HepG2 (cell line): ENCODE data around the gene VEGFC. TPM values are rescaled to one million over a fixed set of nuclear protein-coding genes. Genes with fewer than 3 reads are reported as not detected.

Experiments
- ATAC-seq: fragments of 200-7000 bp; cut with Tn5 transposase; 3 replicates; pipeline ENCODE4 v1.9.1; 2020; ENCODE audit warnings: mild to moderate bottlenecking, moderate library complexity
- BruUV-seq: library from RNA; stranded (reverse); fragments of 400-500 nt; replicated peaks from 2 replicates; lab custom pipeline; 2021; lab: Mats Ljungman, UMichigan
- CTCF ChIA-PET: fragments of 300-600 bp; formaldehyde crosslinking; extraction: SDS; loops from one replicate; lab custom pipeline; 2021; ENCODE audit warnings: low total read pairs, inconsistent platforms, low intra/inter-chr PET ratio; lab: Yijun Ruan, JAX
- POLR2A ChIA-PET: fragments of 350-600 bp; sonication (Branson Sonifier 250); formaldehyde crosslinking; loops from one replicate; lab custom pipeline; 2020; ENCODE audit warnings: antibody characterized with exemption, inconsistent platforms; lab: Yijun Ruan, JAX
- DNase-seq: peaks from one replicate; pipeline ENCODE4 v3.0.0-alpha.2; 2015; ENCODE audit warnings: low spot score
- FAIRE-seq: peaks from 3 replicates; lab custom pipeline; 2011; peaks lifted over from hg19 to GRCh38; lab: Jason Lieb, UNC
- H2AFZ ChIP-seq: one replicate; pipeline ENCODE4 v1.6.1; 2011; ENCODE audit warnings: low read length, inconsistent platforms
- H3K27ac ChIP-seq: fragments of 300-600 bp; 3 replicates; pipeline ENCODE4 v1.8.0; 2011; ENCODE audit warnings: mixed run types, mild to moderate bottlenecking, mixed read lengths, low read length, inconsistent platforms; ENCODE audit not compliant: insufficient read depth; ENCODE audit errors: extremely low read length
- H3K27me3 ChIP-seq, 2 experiments: fragments of 200-600 bp in 1 of 2; 2 replicates in 1 of 2; 3 replicates in 1 of 2; pipeline versions ENCODE4 v1.6.0 to v1.8.0; 2011; ENCODE audit warnings: low read length in 2 of 2, mild to moderate bottlenecking in 2 of 2, moderate library complexity in 2 of 2, inconsistent platforms in 1 of 2; ENCODE audit not compliant: insufficient read depth in 2 of 2, control insufficient read depth in 1 of 2
- H3K36me3 ChIP-seq, 2 experiments: fragments of 200-600 bp in 1 of 2; replicated peaks in 1 of 2; 2 replicates in 1 of 2; 3 replicates in 1 of 2; pipeline versions ENCODE4 v1.5.1 to v1.8.0; 2011; ENCODE audit warnings: low read length in 2 of 2, inconsistent platforms in 1 of 2; ENCODE audit not compliant: insufficient read depth in 2 of 2, control insufficient read depth in 1 of 2
- H3K4me1 ChIP-seq: 2 replicates; pipeline ENCODE4 v1.5.1; 2012; ENCODE audit warnings: low read length, inconsistent platforms; ENCODE audit not compliant: insufficient read depth
- H3K4me2 ChIP-seq: 2 replicates; pipeline ENCODE4 v1.6.0; 2011; ENCODE audit warnings: low read depth, low read length, inconsistent platforms
- H3K4me3 ChIP-seq, 3 experiments: fragments of 200-600 bp in 1 of 3; sonication (generic), shearing (Covaris generic) in 1 of 3; replicated peaks in 1 of 3; 2 replicates each; pipeline ENCODE4 v1.5.1; 2011 to 2016; ENCODE audit warnings: low read length in 3 of 3, inconsistent platforms in 2 of 3, low read depth in 2 of 3, mild to moderate bottlenecking in 2 of 3, control low read depth in 1 of 3, mixed read lengths in 1 of 3; ENCODE audit not compliant: insufficient read depth in 1 of 3
- H3K79me2 ChIP-seq: one replicate; pipeline ENCODE4 v1.6.1; 2011; ENCODE audit warnings: low read length, inconsistent platforms; ENCODE audit not compliant: insufficient read depth
- H3K9ac ChIP-seq: 2 replicates; pipeline ENCODE4 v1.6.0; 2011; ENCODE audit warnings: mild to moderate bottlenecking, low read depth, low read length, inconsistent platforms; ENCODE audit not compliant: insufficient read depth
- H3K9me3 ChIP-seq: 2 replicates; pipeline ENCODE4 v1.5.1; 2012; ENCODE audit warnings: mild to moderate bottlenecking, low read length
- H4K20me1 ChIP-seq: 2 replicates; pipeline ENCODE4 v1.6.0; 2011; ENCODE audit warnings: inconsistent platforms, mild to moderate bottlenecking, low read length, moderate library complexity; ENCODE audit not compliant: insufficient read depth
- BRD4 ChIP-seq: sonication (generic); formaldehyde crosslinking; IDR thresholded peaks from 2 replicates; pipeline ENCODE4 v1.4.0; 2020; ENCODE audit warnings: missing genetic modification reagents
- FOXP4 ChIP-seq: sonication (generic); formaldehyde crosslinking; IDR thresholded peaks from 2 replicates; pipeline ENCODE4 v1.4.0; 2020; ENCODE audit warnings: missing genetic modification reagents
- GZF1 ChIP-seq: sonication (generic); formaldehyde crosslinking; IDR thresholded peaks from 2 replicates; pipeline ENCODE4 v1.5.1; 2020; ENCODE audit warnings: mild to moderate bottlenecking, missing genetic modification reagents
- MAFK ChIP-seq, 2 experiments: IDR thresholded peaks in 1 of 2; conservative IDR thresholded peaks in 1 of 2; 2 replicates each; pipeline ENCODE4 v1.6.1; 2011; ENCODE audit warnings: improper control_type of control experiment in 2 of 2, low read length in 2 of 2
- ONECUT2 ChIP-seq: sonication (generic); formaldehyde crosslinking; IDR thresholded peaks from 2 replicates; pipeline ENCODE4 v1.4.0; 2020; ENCODE audit warnings: missing genetic modification reagents
- PITX1 ChIP-seq: sonication (generic); formaldehyde crosslinking; IDR thresholded peaks from 2 replicates; pipeline ENCODE4 v1.5.1; 2020; ENCODE audit warnings: mild to moderate bottlenecking, missing genetic modification reagents
- RBM39 ChIP-seq: fragments of 200-400 bp; formaldehyde crosslinking; IDR thresholded peaks from one replicate; pipeline ENCODE4 v1.6.1; 2018; ENCODE audit warnings: antibody characterized with exemption, mild to moderate bottlenecking, low read depth, low read length; ENCODE audit not compliant: poor library complexity, severe bottlenecking
- SNRNP70 ChIP-seq: fragments of 200-400 bp; formaldehyde crosslinking; IDR thresholded peaks from 2 replicates; pipeline ENCODE4 v1.6.1; 2017; ENCODE audit warnings: mild to moderate bottlenecking, low read depth, low read length, moderate library complexity
- ZBTB20 ChIP-seq: sonication (generic); formaldehyde crosslinking; IDR thresholded peaks from 2 replicates; pipeline ENCODE4 v1.8.1; 2023; ENCODE audit warnings: missing genetic modification reagents, low read depth, mild to moderate bottlenecking, borderline replicate concordance
- ZFP36 ChIP-seq: fragments of 150-350 bp; IDR thresholded peaks from 2 replicates; pipeline ENCODE4 v1.6.1; 2018; ENCODE audit warnings: borderline replicate concordance, low read length, low read depth; ENCODE audit not compliant: partially characterized antibody
- ZNF275 ChIP-seq: sonication (generic); formaldehyde crosslinking; IDR thresholded peaks from 2 replicates; pipeline ENCODE4 v1.8.0; 2022; ENCODE audit warnings: missing genetic modification reagents, mild to moderate bottlenecking, inconsistent platforms, borderline replicate concordance
- ZNF329 ChIP-seq: sonication (generic); formaldehyde crosslinking; IDR thresholded peaks from 2 replicates; pipeline ENCODE4 v1.9.0; 2021; ENCODE audit warnings: low read depth, mild to moderate bottlenecking, missing genetic modification reagents
- ZNF564 ChIP-seq: sonication (generic); formaldehyde crosslinking; IDR thresholded peaks from 2 replicates; pipeline ENCODE4 v1.8.1; 2023; ENCODE audit warnings: mild to moderate bottlenecking, missing genetic modification reagents
- ZNF792 ChIP-seq: IDR thresholded peaks from 2 replicates; pipeline ENCODE4 v1.6.1; 2016
- WGBS: methylation state at CpG from one replicate; pipeline ENCODE4 v1.1.6; 2017; ENCODE audit warnings: low lambda C conversion rate; 5-methylcytosine and 5-hydroxymethylcytosine counted together
- in situ Hi-C: cut with HindIII; loops from 2 replicates; pipeline ENCODE4 v1.10.0; 2017; ENCODE audit warnings: low pct_unique_long_range_greater_than_20kb; ENCODE audit not compliant: extremely low pct_ligation_motif_present
- intact Hi-C: fragments of 100-400 bp; cut with micrococcal nuclease; formaldehyde crosslinking; loops from one replicate; pipeline ENCODE4 v1.10.0; 2022; ENCODE audit not compliant: unreplicated experiment
- polyA plus RNA-seq, 8 experiments: library from polyadenylated mRNA; depleted of rRNA in 3 of 8; stranded (reverse) in 7 of 8; unstranded in 1 of 8; fragments of >200 nt; fragmentation: Illumina TruSeq in 4 of 8; extraction: Trizol in 4 of 8; gene quantifications; 2 replicates each; pipeline versions ENCODE4 v1.2.1 to v1.2.3, GENCODE V29; 2011 to 2016; ENCODE audit warnings: low read depth in 4 of 8, missing spikeins in 1 of 8, mixed read lengths in 1 of 8; ENCODE audit not compliant: insufficient read depth in 1 of 8
- total RNA-seq, 5 experiments: library from RNA; depleted of rRNA; stranded (reverse); fragments of >200 nt; fragmentation: Illumina TruSeq; extraction: Trizol; gene quantifications; 2 replicates each; pipeline ENCODE4 v1.2.3, GENCODE V29; 2016; ENCODE audit warnings: low read depth in 1 of 5

The VEGFC gene
- total and polyA plus RNA-seq, 2 of the 13 experiments (the other 11 are each of a cell fraction or from before 2014, with no cell fraction given): not detected

DNA sequence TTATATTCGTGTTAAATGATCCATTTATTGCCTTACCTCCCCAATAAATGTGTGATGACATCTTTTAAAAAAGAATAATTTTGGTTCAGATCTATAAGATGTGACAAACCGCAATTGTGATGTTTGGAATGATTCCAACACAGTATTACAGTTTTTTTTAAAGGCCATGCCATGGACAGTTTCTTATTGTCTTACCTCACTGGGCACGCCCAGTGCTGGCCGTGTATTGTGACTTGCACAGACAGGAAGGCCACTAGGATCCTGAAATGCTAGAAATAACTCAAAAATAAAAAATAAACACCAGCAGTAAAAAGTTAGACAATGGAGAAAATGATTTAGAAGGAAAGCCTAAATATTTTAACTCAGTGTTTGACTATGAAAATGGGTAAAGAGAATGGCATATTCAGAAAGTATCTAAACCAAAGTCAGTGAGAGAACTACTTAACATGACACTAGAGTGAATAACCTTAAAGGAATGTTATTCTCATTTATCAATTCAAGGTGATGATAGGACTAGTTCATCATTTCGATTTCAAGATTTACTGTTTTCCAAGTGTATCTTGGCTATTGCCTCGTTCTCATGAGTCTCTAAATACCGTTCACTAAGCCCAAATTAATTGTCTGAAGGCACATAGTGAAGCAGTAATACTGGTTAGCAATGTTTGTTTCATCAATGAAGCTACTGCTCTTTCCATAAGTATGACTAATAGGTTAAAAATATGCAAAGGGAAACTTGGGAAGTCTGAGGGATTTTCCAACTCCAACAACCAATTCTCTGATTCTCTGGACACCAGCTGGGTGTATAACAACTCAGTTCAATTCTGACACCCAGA lies 46.1 kb upstream of the VEGFC start:
- no peak overlapping the region for H3K4me2 ChIP-seq
- DNase-seq (no peak), ATAC-seq (no peak), FAIRE-seq (no peak)
- H3K27ac ChIP-seq: no peak overlapping the region
- in situ Hi-C loops: no loop called here
- H3K9ac ChIP-seq: no peak overlapping the region
- 3% methylated on average over 7 of the region's 7 CpGs for WGBS
- H3K4me1 ChIP-seq: no peaks in the 10 kb centered on the region
- no peak overlapping the region for H2AFZ ChIP-seq
- no peak overlapping the region for H3K4me3 ChIP-seq
- no peaks in the 10 kb centered on the region for H3K27me3 ChIP-seq
- H3K36me3 ChIP-seq: no peaks in the 10 kb centered on the region
- H3K9me3 ChIP-seq: no peaks in the 10 kb centered on the region
- intact Hi-C loops: no loop called here
- TF ChIP-seq ZNF329 (CRISPR knock-in tag) (no peak), ZNF275 (CRISPR knock-in tag) (no peak), GZF1 (CRISPR knock-in tag) (no peak), ZNF792 (CRISPR knock-in tag) (no peak), MAFK (conservative IDR thresholded peaks at IDR 0.05 in 1 of 2, IDR thresholded peaks at IDR 0.05 in 1 of 2; ENCODE audit: low read length in 2 of 2) (no peak), ZFP36 (no peak), FOXP4 (no peak), ONECUT2 (no peak), RBM39 (no peak), ZBTB20 (CRISPR knock-in tag) (no peak), BRD4 (CRISPR knock-in tag) (no peak), PITX1 (CRISPR knock-in tag) (no peak), ZNF564 (CRISPR knock-in tag) (no peak), SNRNP70 (no peak)
- H3K79me2 ChIP-seq: no peaks in the 10 kb centered on the region
- POLR2A ChIA-PET: no interaction called here
- CTCF ChIA-PET: no interaction called here
- no TSS peak for BruUV-seq
- H4K20me1 ChIP-seq: no peaks in the 10 kb centered on the region
